ENCODE data around the gene GGT5.

DNA sequence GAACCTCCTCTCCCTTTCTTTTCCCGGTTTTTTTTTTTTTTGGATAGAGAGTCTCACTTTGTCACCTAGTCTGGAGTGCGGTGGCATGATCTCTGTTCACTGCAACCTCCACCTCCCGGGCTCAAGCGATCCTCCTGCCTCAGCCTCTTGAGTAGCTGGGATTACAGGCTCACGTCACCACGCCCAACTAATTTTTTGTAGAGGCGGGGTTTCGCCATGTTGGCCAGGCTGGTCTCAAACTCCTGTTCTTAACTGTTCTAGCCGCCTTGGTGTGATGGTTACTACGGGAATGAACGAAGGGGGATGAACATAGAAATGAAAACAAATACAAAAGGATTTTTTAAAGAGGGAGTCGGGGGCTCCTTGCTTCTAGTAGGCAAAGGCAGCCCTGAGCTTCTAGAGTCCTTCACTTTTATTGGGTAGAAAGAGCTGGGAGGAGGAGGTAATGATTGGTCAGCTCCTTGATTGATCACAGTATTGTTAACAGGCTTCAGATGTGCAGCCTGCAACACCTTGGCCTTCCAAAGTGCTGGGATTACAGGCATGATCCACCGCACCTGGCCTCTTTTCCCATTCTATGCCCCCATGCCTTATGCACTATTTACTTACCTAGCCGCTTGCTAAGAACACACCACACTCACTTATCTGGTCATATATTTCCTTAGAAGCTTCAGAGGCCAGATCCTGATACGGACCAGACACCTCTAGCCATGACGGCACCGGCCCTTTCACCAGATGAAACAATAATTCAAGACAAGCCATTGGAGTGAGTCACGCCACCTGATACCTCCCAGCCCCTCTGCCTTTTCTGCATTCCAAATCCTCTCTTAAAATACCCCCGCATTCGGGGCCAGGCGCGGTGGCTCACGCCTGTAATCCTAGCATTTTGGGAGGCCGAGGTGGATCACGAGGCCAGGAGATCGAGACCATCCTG lies 42.9 kb downstream of the GGT5 start:
- TF ChIP-seq, protein P1, sequence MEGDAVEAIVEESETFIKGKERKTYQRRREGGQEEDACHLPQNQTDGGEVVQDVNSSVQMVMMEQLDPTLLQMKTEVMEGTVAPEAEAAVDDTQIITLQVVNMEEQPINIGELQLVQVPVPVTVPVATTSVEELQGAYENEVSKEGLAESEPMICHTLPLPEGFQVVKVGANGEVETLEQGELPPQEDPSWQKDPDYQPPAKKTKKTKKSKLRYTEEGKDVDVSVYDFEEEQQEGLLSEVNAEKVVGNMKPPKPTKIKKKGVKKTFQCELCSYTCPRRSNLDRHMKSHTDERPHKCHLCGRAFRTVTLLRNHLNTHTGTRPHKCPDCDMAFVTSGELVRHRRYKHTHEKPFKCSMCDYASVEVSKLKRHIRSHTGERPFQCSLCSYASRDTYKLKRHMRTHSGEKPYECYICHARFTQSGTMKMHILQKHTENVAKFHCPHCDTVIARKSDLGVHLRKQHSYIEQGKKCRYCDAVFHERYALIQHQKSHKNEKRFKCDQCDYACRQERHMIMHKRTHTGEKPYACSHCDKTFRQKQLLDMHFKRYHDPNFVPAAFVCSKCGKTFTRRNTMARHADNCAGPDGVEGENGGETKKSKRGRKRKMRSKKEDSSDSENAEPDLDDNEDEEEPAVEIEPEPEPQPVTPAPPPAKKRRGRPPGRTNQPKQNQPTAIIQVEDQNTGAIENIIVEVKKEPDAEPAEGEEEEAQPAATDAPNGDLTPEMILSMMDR (IDR thresholded peaks at IDR 0.05) = no peak
- TF ChIP-seq POLR2A (IDR thresholded peaks at IDR 0.05) = no peak
